Measurements from ENCODE around the gene JAG1.

JAG1 gene

GRCh38 chr20:10662661-10663458, 10.9 kb downstream of the JAG1 start:
- no peak for TF ChIP-seq CTCF (IDR thresholded peaks at IDR 0.05; ENCODE audit: low read depth, low read length)
- DNase-seq (ENCODE audit: extremely low read depth, low read depth), result no peak

GRCh38 chr20:10662151-10662550, 11.6 kb downstream of the JAG1 start:
- no peak for TF ChIP-seq CTCF (IDR thresholded peaks at IDR 0.05; ENCODE audit: low read depth, low read length)

GRCh38 chr20:10661261-10661660, 12.5 kb downstream of the JAG1 start:
- TF ChIP-seq CTCF (IDR thresholded peaks at IDR 0.05; ENCODE audit: low read depth, low read length), result no peak
- DNase-seq (ENCODE audit: extremely low read depth, low read depth), result no peak

More at GRCh38 chr20:10662151-10662550, 11.6 kb downstream of the JAG1 start:
- DNase-seq (ENCODE audit: extremely low read depth, low read depth), result no peak

GRCh38 chr20:10660661-10661060, 13.1 kb downstream of the JAG1 start:
- DNase-seq (ENCODE audit: extremely low read depth, low read depth), result no peak
- no peak for TF ChIP-seq CTCF (IDR thresholded peaks at IDR 0.05; ENCODE audit: low read depth, low read length)

GRCh38 chr20:10659651-10660601, 13.9 kb downstream of the JAG1 start:
- no peak for TF ChIP-seq CTCF (IDR thresholded peaks at IDR 0.05; ENCODE audit: low read depth, low read length)
- DNase-seq (ENCODE audit: extremely low read depth, low read depth), result no peak

- no peak for TF ChIP-seq CTCF (IDR thresholded peaks at IDR 0.05; ENCODE audit: low read depth, low read length)
- no peak for DNase-seq (ENCODE audit: extremely low read depth, low read depth)
Observed at GRCh38 chr20:10658876-10659632, 14.7 kb downstream of the JAG1 start.
